Astrocyte (in vitro differentiated cells and primary cell): Measurements from ENCODE around the gene PCLAF. TPM values are rescaled to one million over a fixed set of nuclear protein-coding genes. Genes with fewer than 3 reads are reported as not detected.

Source experiments
- DNase-seq: peaks from one replicate; pipeline ENCODE4 v3.0.0-alpha.2; 2010; ENCODE audit warnings: low read depth
- FAIRE-seq: peaks from 2 replicates; lab custom pipeline; 2011; peaks lifted over from hg19 to GRCh38; lab: Jason Lieb, UNC
- H2AFZ ChIP-seq: 2 replicates; pipeline ENCODE4 v1.6.0; 2012; ENCODE audit warnings: low read depth, low read length, inconsistent platforms
- H3K27ac ChIP-seq: 2 replicates; pipeline ENCODE4 v1.5.1; 2011; ENCODE audit warnings: low read depth, low read length, inconsistent platforms
- H3K27me3 ChIP-seq: 2 replicates; pipeline ENCODE4 v1.6.0; 2011; ENCODE audit warnings: low read length, inconsistent platforms; ENCODE audit not compliant: insufficient read depth
- H3K36me3 ChIP-seq: 2 replicates; pipeline ENCODE4 v1.5.1; 2011; ENCODE audit warnings: low read length, inconsistent platforms; ENCODE audit not compliant: insufficient read depth
- H3K4me1 ChIP-seq: 2 replicates; pipeline ENCODE4 v1.5.1; 2011; ENCODE audit warnings: low read length, inconsistent platforms; ENCODE audit not compliant: insufficient read depth
- H3K4me2 ChIP-seq: 2 replicates; pipeline ENCODE4 v1.6.0; 2012; ENCODE audit warnings: low read length, inconsistent platforms
- H3K4me3 ChIP-seq: 2 replicates; pipeline ENCODE4 v1.5.1; 2011; ENCODE audit warnings: low read depth, mild to moderate bottlenecking, low read length, inconsistent platforms; ENCODE audit not compliant: insufficient read depth
- H3K79me2 ChIP-seq: 2 replicates; pipeline ENCODE4 v1.6.0; 2012; ENCODE audit warnings: mild to moderate bottlenecking, low read length, inconsistent platforms; ENCODE audit not compliant: insufficient read depth
- H3K9ac ChIP-seq: 2 replicates; pipeline ENCODE4 v1.6.0; 2012; ENCODE audit warnings: mild to moderate bottlenecking, low read length, inconsistent platforms
- H3K9me3 ChIP-seq: 2 replicates; pipeline ENCODE4 v1.5.1; 2012; ENCODE audit warnings: low read depth, mild to moderate bottlenecking, low read length, inconsistent platforms; ENCODE audit not compliant: insufficient read depth
- H4K20me1 ChIP-seq: 2 replicates; pipeline ENCODE4 v1.6.0; 2012; ENCODE audit warnings: low read length, inconsistent platforms; ENCODE audit not compliant: insufficient read depth
- H3K27ac Mint-ChIP-seq: one replicate; pipeline ENCODE4 v1.8.0; 2021; ENCODE audit warnings: mild to moderate bottlenecking, mixed read lengths; ENCODE audit not compliant: unreplicated experiment
- H3K27me3 Mint-ChIP-seq: one replicate; pipeline ENCODE4 v1.8.0; 2021; ENCODE audit warnings: low read depth, mixed read lengths; ENCODE audit not compliant: unreplicated experiment
- H3K36me3 Mint-ChIP-seq: one replicate; pipeline ENCODE4 v1.8.0; 2021; ENCODE audit warnings: low read depth, mixed read lengths; ENCODE audit not compliant: unreplicated experiment
- H3K4me1 Mint-ChIP-seq: one replicate; pipeline ENCODE4 v1.8.0; 2021; ENCODE audit warnings: low read depth, mixed read lengths; ENCODE audit not compliant: unreplicated experiment
- H3K4me3 Mint-ChIP-seq: one replicate; pipeline ENCODE4 v1.8.0; 2021; ENCODE audit warnings: mild to moderate bottlenecking, moderate library complexity, mixed read lengths; ENCODE audit not compliant: unreplicated experiment
- H3K9me3 Mint-ChIP-seq: one replicate; pipeline ENCODE4 v1.8.0; 2021; ENCODE audit warnings: mild to moderate bottlenecking, mixed read lengths; ENCODE audit not compliant: unreplicated experiment
- EZH2 ChIP-seq: IDR thresholded peaks from 2 replicates; pipeline ENCODE4 v1.6.1; 2012; ENCODE audit warnings: mild to moderate bottlenecking, low read length, inconsistent platforms; ENCODE audit not compliant: insufficient read depth
- total RNA-seq: library from RNA; stranded (reverse); gene quantifications from 2 replicates; pipeline ENCODE4 v1.2.1, GENCODE V29; 2021
- TF ChIP-seq, protein P1 (sequence below): IDR thresholded peaks from 2 replicates; pipeline ENCODE4 v1.5.1; 2011; ENCODE audit warnings: low read depth, mild to moderate bottlenecking, inconsistent platforms, low read length, moderate library complexity; ENCODE audit not compliant: insufficient read depth

The PCLAF gene
- total RNA-seq, 1 donor from 2014 or later = 1.8 TPM

- no peak overlapping the region for H3K4me2 ChIP-seq
- no peaks in the 10 kb centered on the region for H3K9me3 ChIP-seq
- Mint-ChIP-seq H3K36me3 (peaks cover 4% of the 10 kb centered on the region), H3K27ac (no peak overlapping the region), H3K9me3 (no peaks in the 10 kb centered on the region), H3K4me3 (no peak overlapping the region), H3K4me1 (peaks cover 22% of the 10 kb centered on the region), H3K27me3 (no peaks in the 10 kb centered on the region)
- no peak overlapping the region for H2AFZ ChIP-seq
- no peak overlapping the region for H3K27ac ChIP-seq
- peaks cover 83% of the 10 kb centered on the region for H3K79me2 ChIP-seq
- no peaks in the 10 kb centered on the region for H3K27me3 ChIP-seq
- H3K4me3 ChIP-seq = no peak overlapping the region
- peaks cover 5% of the 10 kb centered on the region for H3K36me3 ChIP-seq
- TF ChIP-seq, protein P1, sequence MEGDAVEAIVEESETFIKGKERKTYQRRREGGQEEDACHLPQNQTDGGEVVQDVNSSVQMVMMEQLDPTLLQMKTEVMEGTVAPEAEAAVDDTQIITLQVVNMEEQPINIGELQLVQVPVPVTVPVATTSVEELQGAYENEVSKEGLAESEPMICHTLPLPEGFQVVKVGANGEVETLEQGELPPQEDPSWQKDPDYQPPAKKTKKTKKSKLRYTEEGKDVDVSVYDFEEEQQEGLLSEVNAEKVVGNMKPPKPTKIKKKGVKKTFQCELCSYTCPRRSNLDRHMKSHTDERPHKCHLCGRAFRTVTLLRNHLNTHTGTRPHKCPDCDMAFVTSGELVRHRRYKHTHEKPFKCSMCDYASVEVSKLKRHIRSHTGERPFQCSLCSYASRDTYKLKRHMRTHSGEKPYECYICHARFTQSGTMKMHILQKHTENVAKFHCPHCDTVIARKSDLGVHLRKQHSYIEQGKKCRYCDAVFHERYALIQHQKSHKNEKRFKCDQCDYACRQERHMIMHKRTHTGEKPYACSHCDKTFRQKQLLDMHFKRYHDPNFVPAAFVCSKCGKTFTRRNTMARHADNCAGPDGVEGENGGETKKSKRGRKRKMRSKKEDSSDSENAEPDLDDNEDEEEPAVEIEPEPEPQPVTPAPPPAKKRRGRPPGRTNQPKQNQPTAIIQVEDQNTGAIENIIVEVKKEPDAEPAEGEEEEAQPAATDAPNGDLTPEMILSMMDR = no peak
- TF ChIP-seq EZH2 = no peak
- peaks cover 77% of the 10 kb centered on the region for H4K20me1 ChIP-seq
- peaks cover 12% of the 10 kb centered on the region for H3K4me1 ChIP-seq
- FAIRE-seq = no peak
- H3K9ac ChIP-seq = no peak overlapping the region
- DNase-seq = no peak
Measured at GRCh38 chr15:64341961-64342360, 39.3 kb downstream of the PCLAF start.

DNA sequence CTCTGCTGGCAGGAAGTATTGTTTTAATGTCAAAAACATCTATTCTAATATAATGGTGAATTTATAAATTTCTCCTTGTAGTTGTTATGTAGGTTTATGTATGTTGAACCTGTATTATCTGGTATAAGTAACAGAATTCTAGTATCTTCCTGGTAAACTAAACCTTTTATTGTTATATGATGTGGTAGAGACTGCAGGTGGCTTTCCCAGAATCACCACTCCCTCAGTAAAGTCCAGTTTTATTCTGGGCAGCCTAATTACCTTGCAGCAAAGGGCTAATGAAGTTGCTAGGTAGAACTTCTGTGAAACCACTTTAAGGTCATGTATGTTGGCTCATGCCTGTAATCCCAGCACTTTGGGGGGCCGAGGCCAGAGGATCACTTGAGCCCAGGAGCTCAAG, 40.9 kb downstream of the PCLAF start:
- Mint-ChIP-seq H3K9me3 (no peaks in the 10 kb centered on the region), H3K4me3 (no peak overlapping the region), H3K36me3 (peaks cover 4% of the 10 kb centered on the region), H3K27ac (no peak overlapping the region), H3K4me1 (peaks cover 22% of the 10 kb centered on the region), H3K27me3 (no peaks in the 10 kb centered on the region)
- H3K4me3 ChIP-seq = no peak overlapping the region
- H3K79me2 ChIP-seq = peaks cover 81% of the 10 kb centered on the region
- no peaks in the 10 kb centered on the region for H3K27me3 ChIP-seq
- no peaks in the 10 kb centered on the region for H3K9me3 ChIP-seq
- DNase-seq = no peak
- peaks cover 12% of the 10 kb centered on the region for H3K4me1 ChIP-seq
- peaks cover 5% of the 10 kb centered on the region for H3K36me3 ChIP-seq
- H3K9ac ChIP-seq = no peak overlapping the region
- no peak overlapping the region for H3K27ac ChIP-seq
- H3K4me2 ChIP-seq = no peak overlapping the region
- H4K20me1 ChIP-seq = peaks cover 77% of the 10 kb centered on the region
- FAIRE-seq = no peak
- H2AFZ ChIP-seq = no peak overlapping the region
- no peak for TF ChIP-seq EZH2
- TF ChIP-seq, protein P1 = no peak

- no peaks in the 10 kb centered on the region for H3K27me3 ChIP-seq
- DNase-seq = no peak
Measured at GRCh38 chr15:64337761-64338160, 43.5 kb downstream of the PCLAF start.

More at GRCh38 chr15:64337761-64338160, 43.5 kb downstream of the PCLAF start:
- Histone ChIP-seq H3K79me2 (peaks cover 82% of the 10 kb centered on the region), H2AFZ (no peak overlapping the region), H3K9me3 (no peaks in the 10 kb centered on the region), H4K20me1 (peaks cover 77% of the 10 kb centered on the region), H3K36me3 (peaks cover 5% of the 10 kb centered on the region), H3K9ac (no peak overlapping the region), H3K4me1 (no peaks in the 10 kb centered on the region), H3K27ac (no peak overlapping the region), H3K4me3 (no peak overlapping the region), H3K4me2 (no peak overlapping the region)
- Mint-ChIP-seq H3K27me3 (no peaks in the 10 kb centered on the region), H3K4me1 (peaks cover 8% of the 10 kb centered on the region), H3K4me3 (no peak overlapping the region), H3K36me3 (peaks cover 6% of the 10 kb centered on the region), H3K9me3 (no peaks in the 10 kb centered on the region), H3K27ac (no peak overlapping the region)
- no peak for FAIRE-seq
- TF ChIP-seq, protein P1 = no peak
- no peak for TF ChIP-seq EZH2
